Esophagus squamous epithelium (tissue), 4 donors: ENCODE data around the gene WFDC2.

Source experiments
- CTCF ChIP-seq, 6 experiments: fragments of 450-650 bp in 4 of 6; fragments of 200-600 bp in 2 of 6; sonication (generic) in 2 of 6; IDR thresholded peaks; one replicate each; pipeline ENCODE4 v1.5.1; 2016 to 2019; ENCODE audit warnings: antibody characterized with exemption in 6 of 6, mild to moderate bottlenecking in 4 of 6, moderate library complexity in 4 of 6
- POLR2A ChIP-seq, 4 donors: fragments of 450-650 bp; IDR thresholded peaks; one replicate each; pipeline ENCODE4 v1.6.1; 2017; ENCODE audit warnings: antibody characterized with exemption in 4 of 4, mild to moderate bottlenecking in 4 of 4, moderate library complexity in 3 of 4

- TF ChIP-seq CTCF (IDR thresholded peaks at IDR 0.05) (no peak), POLR2A (IDR thresholded peaks at IDR 0.05) (no peak)
Observed at GRCh38 chr20:45470262-45470931, 844 bp downstream of the WFDC2 start.
